NB4 (cell line): Measurements from ENCODE around the gene BBC3.

ENCODE experiments used
- CTCF ChIP-seq: IDR thresholded peaks from one replicate; pipeline ENCODE4 v1.5.1; 2012; ENCODE audit warnings: low read depth, low read length
- MAX ChIP-seq: IDR thresholded peaks from 2 replicates; pipeline ENCODE4 v1.6.1; 2011; ENCODE audit warnings: low read depth, low read length
- MYC ChIP-seq: IDR thresholded peaks from 2 replicates; pipeline ENCODE4 v1.6.1; 2011; ENCODE audit warnings: low read depth, low read length
- POLR2A ChIP-seq: IDR thresholded peaks from 2 replicates; pipeline ENCODE4 v1.6.1; 2011; ENCODE audit warnings: mild to moderate bottlenecking; ENCODE audit not compliant: insufficient read length; ENCODE audit errors: extremely low read depth

- TF ChIP-seq CTCF = no peak
- TF ChIP-seq POLR2A = no peak
- TF ChIP-seq MAX = peak; percentile 64; the same call in 1 of the 2 replicates
- TF ChIP-seq MYC = no peak; the same call in 1 of the 2 replicates
Observed at GRCh38 chr19:47231215-47232054, 436 bp upstream of the BBC3 start.
